GM18517 (cell line): ENCODE results near the gene HAUS7.

Experiments used
- ATAC-seq: cut with Tn5 transposase; IDR thresholded peaks from one replicate; pipeline ENCODE4 v1.9.1; 2021; ENCODE audit warnings: mild to moderate bottlenecking, moderate library complexity; ENCODE audit not compliant: unreplicated experiment

Gene HAUS7

GRCh38 chrX:153441981-153442380 lies 28.4 kb downstream of the HAUS7 start:
- ATAC-seq = no peak

DNA sequence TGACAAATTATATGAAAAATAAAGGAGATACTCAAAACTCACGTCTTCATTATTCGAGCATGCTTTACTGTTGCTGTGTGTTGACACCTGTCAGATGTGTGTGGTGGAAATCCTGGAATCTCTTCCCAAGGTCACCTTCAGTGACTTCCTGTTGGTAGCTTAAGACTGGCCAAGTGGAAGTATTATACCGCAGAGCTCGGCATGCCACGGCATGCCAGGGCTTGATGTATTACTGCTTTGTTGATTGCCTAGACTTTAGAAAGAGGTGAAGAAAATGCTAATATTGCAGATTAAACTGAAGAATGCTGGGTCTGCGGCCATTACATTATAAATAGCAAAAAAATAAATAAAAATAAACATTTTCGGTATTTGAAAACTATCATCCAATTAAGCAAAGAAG lies 29.1 kb downstream of the HAUS7 start:
- no peak for ATAC-seq

DNA sequence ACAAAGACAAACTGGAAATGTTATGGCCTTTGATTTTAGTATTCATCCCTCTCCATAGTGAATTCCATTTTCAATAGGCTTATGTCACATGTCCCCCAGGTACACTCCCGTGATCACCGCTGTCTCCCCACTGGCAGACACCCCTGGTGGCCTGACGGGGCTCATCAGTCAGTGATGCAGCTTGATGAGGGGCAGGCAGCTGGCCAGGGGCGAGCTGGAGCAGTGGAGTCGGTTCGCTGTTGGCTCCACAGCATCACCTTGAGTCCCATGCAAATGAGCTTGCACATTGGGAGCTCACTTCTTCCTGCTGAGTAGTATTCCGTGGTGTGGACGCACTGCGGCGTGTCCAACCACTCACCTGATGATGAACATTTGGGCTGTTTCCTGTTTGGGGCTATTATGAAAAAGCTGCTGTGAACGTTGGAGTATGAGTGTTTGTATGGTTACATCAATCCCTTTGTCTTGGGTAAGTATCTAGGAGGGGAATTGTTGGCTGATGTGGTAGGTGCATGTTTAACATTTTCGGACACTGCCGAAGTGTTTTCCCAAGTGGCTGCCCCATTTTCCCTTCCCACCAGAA lies 29.7 kb downstream of the HAUS7 start:
- ATAC-seq = no peak

GRCh38 chrX:153439977-153440376 lies 30.4 kb downstream of the HAUS7 start:
- no peak for ATAC-seq

DNA sequence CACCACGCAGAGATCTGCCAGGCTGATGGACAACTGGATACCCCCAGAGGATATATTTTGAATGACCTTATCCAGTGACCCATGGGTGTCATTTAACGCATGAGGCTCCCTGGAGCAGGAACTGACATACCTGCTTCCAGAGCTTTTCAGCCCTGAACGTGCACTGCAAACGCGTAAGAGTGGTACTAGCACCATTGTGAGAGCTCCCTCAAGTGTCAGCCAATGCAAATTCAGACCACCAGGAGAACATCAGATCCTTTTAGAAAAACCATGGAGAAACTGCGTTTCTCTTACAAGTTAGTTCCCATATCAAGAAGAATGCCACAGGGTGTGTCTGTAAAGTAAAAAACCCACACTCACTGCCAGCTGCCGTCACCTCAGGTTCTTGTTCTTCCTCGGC lies 31.8 kb downstream of the HAUS7 start:
- no peak for ATAC-seq

DNA sequence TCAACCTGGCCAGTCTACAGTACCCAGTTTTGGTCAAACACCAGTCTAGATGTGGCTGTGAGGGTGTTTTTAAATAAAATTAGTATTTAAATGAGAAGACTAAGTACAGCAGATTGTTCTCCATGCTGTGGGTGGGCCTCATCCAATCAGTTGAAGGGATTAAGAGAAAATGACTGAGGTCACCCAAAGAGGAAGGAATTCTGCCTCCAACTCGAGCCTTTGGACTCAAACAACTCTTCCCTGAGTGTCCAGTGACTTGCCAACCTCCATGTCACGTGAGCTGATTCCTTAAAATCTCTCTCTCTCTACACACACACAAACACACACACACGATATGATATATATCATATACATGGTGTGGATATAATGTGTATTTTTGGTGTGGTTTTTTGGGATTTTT lies 34.5 kb downstream of the HAUS7 start:
- ATAC-seq = no peak

DNA sequence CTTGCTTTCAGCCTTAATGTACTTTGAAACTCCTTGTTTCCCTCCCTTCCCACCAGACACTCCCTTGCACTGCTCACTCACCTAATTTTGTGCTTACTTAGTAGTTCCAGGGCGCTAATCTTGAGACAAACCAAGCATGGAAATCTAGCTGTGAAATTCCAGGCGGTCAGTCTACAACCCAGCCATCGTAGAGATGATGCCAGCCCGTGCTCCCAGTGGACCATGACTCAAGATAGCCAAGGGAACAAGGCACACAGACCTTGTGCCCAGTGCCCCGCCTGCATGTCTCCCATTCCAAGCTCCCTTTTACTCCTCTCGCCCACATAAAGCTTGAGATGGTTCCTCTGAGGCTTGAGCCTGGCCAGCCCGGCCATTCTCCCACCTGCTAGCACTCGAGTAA lies 35.6 kb downstream of the HAUS7 start:
- ATAC-seq = no peak

DNA sequence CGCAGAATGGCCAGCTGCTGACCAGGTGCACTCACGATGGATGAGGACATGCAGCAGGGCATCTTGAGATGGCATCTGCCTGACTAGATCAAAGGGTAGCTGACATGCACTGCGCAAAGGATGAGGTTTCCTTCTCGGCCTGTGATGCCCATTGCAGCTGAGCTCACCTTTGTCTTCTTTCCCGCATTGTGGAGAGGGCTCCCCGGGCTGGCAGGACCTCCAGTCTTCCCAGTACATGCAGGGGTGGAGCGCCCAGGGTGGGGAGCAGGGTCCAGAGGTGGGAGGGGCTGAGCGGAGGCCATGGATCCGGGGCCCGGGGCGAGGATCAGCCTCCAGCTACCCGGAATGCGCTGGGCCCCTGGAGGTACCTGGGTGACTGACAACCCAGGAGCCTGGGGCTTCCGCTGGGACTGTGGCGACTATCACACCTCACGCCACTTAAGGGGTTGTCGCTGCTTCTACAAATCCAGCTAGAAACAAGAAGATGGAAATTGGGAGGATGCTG lies 36.5 kb downstream of the HAUS7 start:
- ATAC-seq = no peak

GRCh38 chrX:153433161-153433680 lies 37.2 kb downstream of the HAUS7 start:
- ATAC-seq = no peak

DNA sequence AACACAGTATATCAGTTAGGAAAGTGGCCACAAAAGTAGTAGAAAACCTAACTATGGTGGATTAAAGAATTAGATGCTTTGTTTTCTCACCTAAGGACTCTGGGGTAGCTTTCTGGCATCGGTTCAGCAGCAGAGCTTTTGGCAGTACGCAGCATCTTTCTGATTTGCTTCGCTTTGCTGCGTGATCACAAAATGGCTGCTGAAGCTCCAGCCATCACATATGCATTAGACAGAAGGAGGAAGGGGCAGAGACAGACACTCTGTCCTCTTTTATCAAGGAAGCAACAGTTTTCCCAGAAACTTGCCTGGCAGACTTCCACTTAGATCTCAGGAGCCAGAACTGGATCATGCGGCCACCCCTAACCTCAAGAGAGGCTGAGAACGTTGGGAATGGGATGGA lies 39.6 kb downstream of the HAUS7 start:
- ATAC-seq = no peak

DNA sequence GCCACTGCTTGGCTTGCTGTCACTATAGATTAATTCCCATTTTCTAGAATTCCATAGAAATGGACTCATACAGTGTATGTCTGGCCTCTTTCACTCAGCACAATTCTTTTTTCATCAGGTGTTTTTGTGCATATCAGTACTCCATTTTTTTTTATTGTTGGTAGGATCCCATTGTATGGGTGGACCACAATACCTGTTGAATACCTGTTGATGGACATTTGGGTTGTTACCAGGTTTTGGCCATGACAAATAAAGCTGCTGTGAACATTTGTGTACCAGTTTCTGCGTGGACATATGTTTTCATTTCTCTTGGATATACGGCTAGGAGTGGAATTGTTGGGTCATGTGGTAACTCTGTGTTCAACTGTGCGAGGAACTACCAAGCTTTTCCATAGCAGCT lies 44.2 kb downstream of the HAUS7 start:
- ATAC-seq = no peak

- no peak for ATAC-seq
Observed at GRCh38 chrX:153423652-153424051, 46.7 kb downstream of the HAUS7 start.

DNA sequence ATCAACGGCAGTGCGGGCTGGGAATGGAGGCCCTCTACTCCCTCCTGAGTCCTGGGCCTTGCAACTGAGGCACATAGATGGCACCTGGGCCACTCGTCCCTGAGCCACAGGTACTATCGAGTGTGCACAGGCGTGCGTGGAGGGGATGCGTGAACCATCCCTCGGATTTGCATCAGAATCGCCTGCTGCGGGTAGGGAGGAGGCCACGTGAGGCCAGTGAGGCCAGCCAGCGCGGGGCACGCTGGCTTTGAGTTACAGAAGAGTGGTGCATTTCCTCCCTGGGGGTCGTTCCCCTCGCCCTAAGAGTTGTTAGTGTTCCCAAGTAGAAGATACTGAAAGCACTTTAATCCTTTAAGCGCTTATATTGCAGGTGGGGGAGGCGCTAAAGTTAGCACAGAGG lies 48.5 kb downstream of the HAUS7 start:
- ATAC-seq = no peak

GRCh38 chrX:153420851-153421599 lies 49.4 kb downstream of the HAUS7 start:
- no peak for ATAC-seq

- ATAC-seq = no peak
Observed at GRCh38 chrX:153417637-153418036, 52.7 kb downstream of the HAUS7 start.

DNA sequence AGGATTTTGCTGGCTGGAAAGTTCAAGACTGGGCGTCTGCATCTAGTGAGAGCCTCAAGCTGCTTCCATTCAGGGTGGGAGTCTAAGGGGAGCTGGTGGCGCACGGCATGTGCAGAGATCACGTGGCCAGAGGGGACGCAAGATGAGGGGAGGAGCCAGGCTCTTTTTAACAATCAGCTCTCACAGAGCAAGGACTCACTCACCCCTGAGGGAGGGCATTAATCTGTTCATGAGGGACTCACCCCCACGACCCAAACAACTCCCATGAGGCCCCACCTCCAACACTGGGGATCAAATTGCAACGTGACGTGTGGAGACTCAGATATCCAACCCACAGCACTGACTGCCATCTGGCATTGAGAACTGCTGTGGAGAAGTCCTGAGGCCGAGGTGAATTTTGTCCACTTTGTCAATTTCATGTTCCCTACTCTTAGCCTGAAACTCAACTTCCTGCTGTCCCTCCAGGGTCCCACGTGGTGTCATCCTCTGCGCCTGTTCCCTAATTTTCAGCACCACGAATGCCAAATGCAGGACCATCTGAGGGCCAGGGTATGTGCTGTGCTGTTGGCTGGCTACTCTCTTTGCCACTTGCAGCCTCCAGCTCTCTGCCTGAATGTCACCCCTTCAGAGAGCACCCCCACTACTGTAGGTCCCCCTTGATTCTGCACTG lies 53.5 kb downstream of the HAUS7 start:
- no peak for ATAC-seq

- ATAC-seq = no peak
Observed at GRCh38 chrX:153414856-153415510, 55.4 kb downstream of the HAUS7 start.

GRCh38 chrX:153413731-153414130 lies 56.6 kb downstream of the HAUS7 start:
- no peak for ATAC-seq

- no peak for ATAC-seq
Observed at GRCh38 chrX:153412746-153413720, 57.3 kb downstream of the HAUS7 start.

GRCh38 chrX:153411988-153412574 lies 58.3 kb downstream of the HAUS7 start:
- no peak for ATAC-seq
